GM12875 (cell line): ENCODE measurements around the gene CKLF.
"Not testable (repeated sequence)": the region's sequence is repeated elsewhere in the genome, so short reads cannot be mapped to it uniquely, and the experiment has no call there.

Experiments
- H3K4me3 ChIP-seq: one replicate; pipeline ENCODE4 v1.5.1; 2011; ENCODE audit warnings: low read depth, low read length, control low read depth
- TF ChIP-seq, protein P1 (sequence below): IDR thresholded peaks from 2 replicates; pipeline ENCODE4 v1.5.1; 2011; ENCODE audit warnings: low read depth, mild to moderate bottlenecking, control low read depth, inconsistent platforms, low read length, moderate library complexity, borderline replicate concordance; ENCODE audit not compliant: insufficient read depth

The CKLF gene

DNA sequence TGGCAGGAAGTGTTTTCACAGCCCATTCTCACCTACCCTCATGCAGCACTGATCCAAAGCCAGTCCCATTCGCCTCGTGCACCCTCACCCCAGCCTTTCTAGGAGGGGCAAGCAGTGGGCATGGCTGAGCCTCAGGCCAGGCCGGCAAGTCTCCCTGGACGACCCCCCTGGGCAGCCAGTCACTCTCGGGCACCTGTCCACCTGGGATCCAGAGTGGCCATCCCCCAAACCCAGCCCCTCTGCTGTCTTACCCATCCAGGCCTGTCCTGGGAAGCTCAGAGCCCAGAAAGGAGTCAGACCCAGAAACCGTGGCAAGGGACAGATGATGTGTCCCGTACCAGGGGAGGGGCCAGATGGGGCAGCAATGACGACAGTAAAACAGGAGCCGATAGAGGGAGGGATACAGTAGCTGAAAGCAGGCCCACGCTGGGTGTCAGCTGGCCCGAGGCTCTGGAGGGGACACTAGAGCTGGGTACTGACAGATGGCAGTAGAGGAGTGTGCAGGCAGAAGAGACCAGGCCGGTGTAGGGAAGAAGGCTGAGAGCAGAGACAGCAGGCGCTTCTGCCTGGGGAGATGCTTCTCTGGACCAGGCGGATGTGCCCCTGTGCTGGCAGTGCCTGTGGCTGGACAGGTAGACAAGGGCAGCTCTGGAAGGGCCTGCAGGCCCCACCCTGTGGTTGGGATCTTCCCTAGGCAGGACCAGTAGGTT, 57.9 kb downstream of the CKLF start:
- TF ChIP-seq, protein P1, sequence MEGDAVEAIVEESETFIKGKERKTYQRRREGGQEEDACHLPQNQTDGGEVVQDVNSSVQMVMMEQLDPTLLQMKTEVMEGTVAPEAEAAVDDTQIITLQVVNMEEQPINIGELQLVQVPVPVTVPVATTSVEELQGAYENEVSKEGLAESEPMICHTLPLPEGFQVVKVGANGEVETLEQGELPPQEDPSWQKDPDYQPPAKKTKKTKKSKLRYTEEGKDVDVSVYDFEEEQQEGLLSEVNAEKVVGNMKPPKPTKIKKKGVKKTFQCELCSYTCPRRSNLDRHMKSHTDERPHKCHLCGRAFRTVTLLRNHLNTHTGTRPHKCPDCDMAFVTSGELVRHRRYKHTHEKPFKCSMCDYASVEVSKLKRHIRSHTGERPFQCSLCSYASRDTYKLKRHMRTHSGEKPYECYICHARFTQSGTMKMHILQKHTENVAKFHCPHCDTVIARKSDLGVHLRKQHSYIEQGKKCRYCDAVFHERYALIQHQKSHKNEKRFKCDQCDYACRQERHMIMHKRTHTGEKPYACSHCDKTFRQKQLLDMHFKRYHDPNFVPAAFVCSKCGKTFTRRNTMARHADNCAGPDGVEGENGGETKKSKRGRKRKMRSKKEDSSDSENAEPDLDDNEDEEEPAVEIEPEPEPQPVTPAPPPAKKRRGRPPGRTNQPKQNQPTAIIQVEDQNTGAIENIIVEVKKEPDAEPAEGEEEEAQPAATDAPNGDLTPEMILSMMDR: no peak
- H3K4me3 ChIP-seq: no peak overlapping the region

DNA sequence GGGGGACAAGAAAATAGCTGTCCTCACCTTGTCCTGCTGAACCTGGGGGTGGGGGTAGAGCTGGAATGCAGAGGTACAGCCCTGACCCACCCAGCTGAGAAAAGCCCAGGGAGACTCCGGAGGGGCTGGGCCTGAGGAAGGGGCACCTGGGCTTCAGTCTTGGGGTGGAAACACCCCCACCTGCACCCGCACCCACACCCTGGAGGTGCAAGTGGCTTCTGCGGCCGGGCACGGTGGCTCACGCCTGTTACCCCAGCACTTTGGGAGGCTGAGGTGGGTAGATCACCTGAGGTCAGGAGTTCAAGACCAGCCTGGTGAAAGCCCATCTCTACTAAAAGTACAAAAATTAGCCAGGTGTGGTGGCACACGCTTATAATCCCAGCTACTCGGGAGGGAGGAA, 59.5 kb downstream of the CKLF start:
- not testable (repeated sequence) for H3K4me3 ChIP-seq

DNA sequence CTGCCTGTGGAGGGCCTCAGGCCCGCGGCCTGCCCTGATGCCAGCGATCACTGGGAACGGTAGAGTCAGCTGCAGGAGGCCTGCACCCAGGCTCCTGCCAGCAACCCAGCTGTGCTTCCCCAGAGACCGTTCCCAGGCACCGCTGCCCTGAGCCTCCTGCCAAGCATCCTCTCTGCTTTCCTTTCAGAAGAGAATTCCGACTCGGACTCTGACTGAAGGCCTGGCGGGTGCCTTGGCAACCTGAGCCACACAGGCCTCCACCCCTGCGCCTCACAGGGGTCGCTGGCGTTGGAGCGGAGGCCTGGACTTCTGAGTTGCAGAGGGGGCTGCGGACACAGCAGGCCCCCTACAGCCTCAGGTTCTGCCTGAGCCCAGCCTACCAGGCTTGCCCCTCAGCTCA, 60.0 kb downstream of the CKLF start:
- no peak overlapping the region for H3K4me3 ChIP-seq
- TF ChIP-seq, protein P1: no peak

DNA sequence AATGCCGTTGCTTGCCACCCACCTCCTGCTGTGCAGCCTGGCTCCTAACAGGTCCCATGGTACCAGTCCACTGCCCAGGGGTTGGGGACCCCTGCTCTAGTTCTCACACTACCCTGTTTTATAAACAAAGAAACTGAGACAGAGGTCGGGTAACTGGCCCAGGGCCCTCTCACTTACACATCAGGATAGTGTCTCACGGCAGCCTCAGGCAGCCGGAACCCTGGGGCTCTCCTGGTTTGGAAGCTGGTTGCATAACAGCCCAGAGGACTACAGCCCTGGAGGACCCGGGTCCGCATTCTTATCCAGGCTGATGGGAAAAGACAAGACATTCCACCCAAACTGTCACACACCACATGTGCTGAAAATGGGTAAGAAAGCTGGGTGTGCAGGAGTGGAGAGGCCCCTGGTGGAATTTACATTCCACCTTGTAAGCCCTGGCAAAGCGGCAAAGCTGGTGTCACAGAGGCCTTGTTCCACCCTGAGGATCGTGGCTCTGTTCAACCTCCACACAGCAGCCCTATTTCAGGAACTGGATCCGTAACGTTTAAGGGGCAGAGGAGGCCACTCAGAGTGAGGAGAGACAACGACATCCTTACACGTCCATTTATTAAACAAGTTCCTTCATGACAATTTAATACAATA, 61.9 kb downstream of the CKLF start:
- TF ChIP-seq, protein P1: no peak
- no peak overlapping the region for H3K4me3 ChIP-seq
